ENCODE results near the gene MARCHF4.

MARCHF4 gene

GRCh38 chr2:216371721-216372702 is at the start of gene MARCHF4:
MARCHF4 (minus strand) TSS chr2:216372483; CDS start chr2:216370260, 2,223 bp downstream.
- DNase-seq = peak; percentile 84 to 89

DNA sequence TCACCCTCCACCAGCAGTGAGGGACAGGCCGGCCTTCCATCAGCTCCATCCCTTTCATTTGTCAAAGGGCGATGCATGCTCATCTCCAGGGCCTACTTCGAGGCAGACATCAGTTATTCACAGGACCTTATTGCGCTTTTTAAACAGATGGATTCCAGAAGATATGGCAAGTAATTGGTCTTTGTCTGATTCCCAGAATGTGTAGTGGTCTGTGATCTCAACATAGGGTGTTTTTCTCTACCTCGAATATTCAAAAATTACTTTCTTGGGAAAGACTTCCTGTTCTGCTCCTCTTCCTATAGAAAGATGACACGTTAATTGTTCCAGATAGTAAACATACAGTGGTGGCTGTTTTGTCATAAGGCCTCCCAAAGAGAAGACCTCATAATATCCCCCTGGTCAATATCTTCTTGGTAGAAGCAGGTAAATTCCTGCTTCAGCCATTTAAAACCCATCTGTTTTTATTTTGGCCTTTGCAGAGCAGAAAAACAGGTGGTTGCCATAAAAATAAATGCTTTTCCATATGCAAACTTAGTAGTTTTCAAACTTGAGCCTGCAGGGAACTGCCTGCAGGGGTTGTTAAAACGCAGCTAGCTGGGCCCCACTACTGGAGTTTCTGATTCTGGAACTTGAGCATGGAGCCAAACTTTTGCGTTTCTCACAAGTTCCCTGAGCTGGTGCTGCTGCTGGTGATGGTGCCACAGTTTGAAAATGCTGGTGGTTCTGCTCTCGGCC is 48.3 kb upstream of the MARCHF4 start:
- no peak for DNase-seq

DNA sequence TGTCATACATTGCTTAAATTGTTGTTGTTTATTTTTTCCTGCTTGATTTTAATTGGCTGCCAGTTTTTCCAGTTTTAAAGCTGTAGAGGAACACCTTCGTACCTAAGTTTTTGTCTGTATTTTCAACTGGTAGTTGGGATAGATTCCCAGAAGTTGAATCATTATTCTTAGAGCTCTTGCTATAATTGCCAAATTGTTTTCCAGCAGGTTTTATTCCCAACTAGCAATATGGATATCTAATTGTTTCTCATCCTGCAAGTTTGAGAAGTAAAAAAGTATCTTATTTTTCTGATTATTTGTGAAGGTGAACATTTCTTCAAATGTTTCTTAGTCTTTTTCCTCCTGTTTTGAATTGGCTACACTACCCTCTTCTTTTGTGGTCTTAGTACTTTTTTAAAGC is 46.7 kb upstream of the MARCHF4 start:
- DNase-seq = no peak

DNA sequence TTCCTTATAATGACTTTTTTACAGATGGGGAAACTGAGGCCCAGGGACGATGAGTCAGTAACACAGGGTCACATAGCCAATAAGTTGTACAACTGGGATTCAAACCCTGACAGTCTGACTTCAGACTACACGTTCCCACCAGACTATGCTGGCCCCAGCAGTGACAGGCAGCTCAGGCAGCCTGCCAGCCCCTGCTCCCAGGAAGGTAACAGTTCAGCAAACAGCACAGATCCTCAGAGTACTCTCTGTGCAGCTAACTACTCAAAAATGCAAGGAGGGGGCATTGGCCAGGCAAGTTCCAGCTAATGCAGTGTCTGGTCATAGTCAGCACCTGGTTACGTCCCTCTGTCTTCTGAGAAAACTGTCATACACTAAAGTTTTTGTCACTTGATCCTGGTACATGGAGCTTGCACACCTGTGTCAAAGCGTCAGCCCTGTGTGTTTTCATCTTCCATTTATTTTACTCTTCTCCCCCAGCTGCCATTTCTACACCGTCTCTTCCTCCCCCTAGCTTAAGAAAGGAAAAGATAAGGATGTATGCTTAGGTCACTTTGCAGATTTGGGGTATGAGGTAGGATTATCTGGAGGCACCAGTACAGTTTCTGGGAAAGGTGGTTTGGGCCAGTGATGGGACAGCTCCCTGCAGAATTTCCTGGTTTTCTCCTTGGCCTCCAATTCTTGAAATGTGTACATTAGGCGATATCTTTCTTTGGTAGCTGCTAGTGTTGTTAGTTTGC is 44.5 kb upstream of the MARCHF4 start:
- no peak for DNase-seq

GRCh38 chr2:216415541-216415940 is 43.3 kb upstream of the MARCHF4 start:
- DNase-seq = no peak

DNA sequence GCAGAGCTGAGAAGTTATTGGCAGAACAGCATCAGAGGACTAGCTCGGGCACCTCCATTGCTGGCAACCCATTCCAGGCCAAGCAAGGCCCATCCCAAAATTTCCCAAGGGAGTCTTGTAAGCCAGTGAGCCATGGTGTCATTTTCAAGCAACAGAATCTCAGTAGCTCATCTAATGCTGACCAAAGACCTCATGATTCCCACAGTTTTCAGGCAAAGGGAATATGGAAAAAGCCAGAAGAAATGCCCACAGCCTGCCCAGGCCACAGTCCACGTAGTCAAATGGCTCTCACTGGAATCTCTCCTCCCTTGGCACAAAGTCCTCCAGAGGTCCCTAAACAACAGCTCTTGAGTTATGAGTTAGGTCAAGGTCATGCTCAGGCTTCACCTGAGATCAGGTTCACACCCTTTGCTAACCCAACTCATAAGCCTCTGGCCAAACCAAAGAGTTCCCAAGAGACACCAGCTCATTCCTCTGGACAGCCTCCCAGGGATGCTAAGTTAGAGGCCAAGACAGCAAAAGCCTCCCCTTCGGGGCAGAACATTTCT is 42.6 kb upstream of the MARCHF4 start:
- no peak for DNase-seq

DNA sequence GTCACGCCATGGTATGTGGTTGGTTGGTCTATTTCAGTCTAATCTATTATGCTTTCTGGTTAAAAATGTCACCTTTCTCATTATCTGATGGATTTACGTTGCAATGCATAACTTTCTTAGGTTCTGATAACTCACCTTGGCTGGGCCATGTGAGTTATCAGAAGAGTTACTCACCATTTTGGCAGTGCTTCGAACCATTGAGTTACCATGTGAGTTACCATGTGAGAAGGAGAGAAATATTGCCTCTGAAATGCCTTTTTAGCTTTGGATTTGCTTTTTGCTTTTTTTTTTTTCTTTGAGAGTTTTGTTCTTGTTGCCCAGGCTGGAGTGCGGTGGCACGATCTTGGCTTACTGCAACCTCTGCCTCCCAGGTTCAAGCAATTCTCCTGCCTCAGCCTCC is 41.6 kb upstream of the MARCHF4 start:
- no peak for DNase-seq

- DNase-seq = peak; percentile 84 to 98
Observed at GRCh38 chr2:216412022-216412999, 40.0 kb upstream of the MARCHF4 start, which contains the start of gene SMARCAL1. SMARCAL1 (plus strand) TSS chr2:216412484; CDS start chr2:216414705, 2,221 bp downstream.

DNA sequence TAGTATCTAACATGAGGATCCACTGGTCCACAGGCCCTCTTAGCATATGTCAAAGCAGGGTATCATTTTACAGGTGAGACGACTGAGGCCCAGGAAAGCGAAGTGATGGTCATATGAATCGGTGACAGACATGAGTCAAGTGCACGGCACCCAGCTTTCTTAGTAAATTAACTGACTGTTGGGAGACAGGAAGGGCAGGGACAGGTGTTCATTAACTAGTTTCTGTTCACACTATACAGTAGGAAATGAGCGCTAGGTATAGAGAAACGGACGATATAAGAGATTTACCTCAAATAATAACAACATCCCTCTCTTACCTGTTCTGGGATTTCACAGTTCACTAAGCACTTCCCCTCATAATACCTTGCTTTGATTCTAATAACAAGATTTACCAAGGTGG is 38.3 kb upstream of the MARCHF4 start:
- no peak for DNase-seq

- DNase-seq = no peak
Observed at GRCh38 chr2:216408426-216409290, 36.4 kb upstream of the MARCHF4 start.

DNA sequence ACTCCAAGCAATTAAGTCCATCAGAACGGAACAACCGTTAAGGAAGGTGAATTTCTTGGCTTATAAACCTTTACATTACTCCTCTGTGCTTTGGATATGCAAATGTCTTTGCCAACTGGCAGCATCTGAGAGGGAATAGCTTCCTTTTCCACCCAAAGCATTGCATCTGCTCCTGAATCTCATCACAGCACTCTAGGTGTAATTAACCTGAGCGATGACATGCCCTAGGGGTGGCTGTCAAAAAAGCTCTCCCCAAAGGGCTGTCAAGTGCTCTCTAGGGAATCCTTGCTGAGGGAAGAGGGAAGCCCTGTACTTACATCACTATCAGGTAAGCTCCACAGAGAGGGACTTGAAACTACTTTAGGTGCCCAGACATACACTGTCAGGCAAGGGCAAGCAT is 34.5 kb upstream of the MARCHF4 start:
- DNase-seq = no peak

GRCh38 chr2:216405588-216405987 is 33.3 kb upstream of the MARCHF4 start:
- no peak for DNase-seq

GRCh38 chr2:216404010-216404618 is 31.8 kb upstream of the MARCHF4 start:
- DNase-seq = peak in 1 of 2 experiments; percentile 65

- DNase-seq = no peak
Observed at GRCh38 chr2:216402751-216403150, 30.5 kb upstream of the MARCHF4 start.

GRCh38 chr2:216399621-216400020 is 27.3 kb upstream of the MARCHF4 start:
- DNase-seq = no peak

DNA sequence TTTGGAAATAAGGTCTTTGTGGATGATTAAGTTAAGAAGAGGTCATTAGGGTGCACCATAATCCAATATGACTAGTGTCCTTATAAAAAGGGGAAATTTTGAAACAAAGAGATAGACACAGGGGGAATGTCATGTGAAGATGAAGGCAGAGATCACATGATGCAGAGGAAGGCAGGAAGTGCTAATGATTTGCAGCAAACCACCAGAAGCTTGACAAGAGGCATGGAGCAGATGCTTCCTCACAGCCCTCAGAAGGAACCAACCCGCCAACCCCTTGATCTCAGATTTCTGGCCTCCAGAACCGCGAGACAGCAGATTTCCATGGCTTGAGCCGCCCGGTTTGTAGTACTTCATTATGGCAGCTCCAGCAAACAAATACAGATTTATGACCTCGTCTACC is 22.6 kb upstream of the MARCHF4 start:
- DNase-seq = no peak

- DNase-seq = no peak
Observed at GRCh38 chr2:216392945-216393840, 20.9 kb upstream of the MARCHF4 start.

DNA sequence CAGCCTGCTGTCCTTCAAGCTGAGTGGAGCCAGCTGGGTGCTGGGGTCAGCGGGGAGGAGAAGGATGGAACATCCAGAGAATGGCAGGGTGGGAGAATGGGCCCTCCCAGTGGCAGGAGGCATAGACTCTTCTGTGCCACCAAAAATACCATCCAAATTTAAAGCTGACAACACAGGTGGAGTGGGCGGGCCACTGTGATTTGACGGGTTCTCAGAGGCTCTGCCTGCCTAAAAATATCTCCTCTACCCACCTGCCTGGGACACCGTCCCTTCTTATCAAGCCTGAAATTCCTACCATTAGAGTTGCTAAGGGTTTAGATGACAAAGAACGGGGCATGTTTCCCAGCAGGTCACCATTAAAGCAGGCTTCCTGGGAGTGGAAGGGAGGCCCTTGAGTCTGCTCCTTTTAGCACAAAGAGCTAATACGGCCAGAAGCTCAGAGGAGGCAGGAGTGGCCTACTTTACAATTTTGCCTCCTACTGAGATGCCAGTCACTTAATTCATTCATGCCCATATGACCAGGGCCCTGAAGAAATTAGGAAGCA is 19.8 kb upstream of the MARCHF4 start:
- DNase-seq = no peak

DNA sequence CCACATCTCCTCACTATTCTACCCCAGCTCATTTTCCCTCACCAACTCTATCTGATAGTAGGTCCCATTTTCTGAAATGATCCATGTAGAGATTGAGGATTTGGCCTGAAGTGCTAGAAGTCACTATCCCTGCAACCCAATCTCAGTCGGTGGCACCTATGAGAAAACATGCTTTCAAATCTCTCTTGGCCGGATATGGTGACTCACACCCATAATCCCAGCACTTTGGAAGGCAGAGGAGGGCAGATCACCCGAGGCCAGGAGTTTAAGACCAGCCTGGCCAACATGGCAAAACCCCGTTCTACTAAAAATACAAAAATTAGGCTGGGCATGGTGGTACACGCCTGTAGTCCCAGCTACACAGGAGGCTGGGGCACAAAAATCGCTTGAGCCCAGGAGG is 19.1 kb upstream of the MARCHF4 start:
- no peak for DNase-seq

Measured in SW 1271 (cell line).